Lower lobe of right lung (tissue), 2 donors: ENCODE results near the gene MRC1. TPM values are rescaled to one million over a fixed set of nuclear protein-coding genes. Genes with fewer than 3 reads are reported as not detected.

Experiments used
- ATAC-seq, 2 donors: fragments of 200-7000 bp; cut with Tn5 transposase; one replicate each; pipeline ENCODE4 v1.9.1; 2020 to 2022; ENCODE audit warnings: mild to moderate bottlenecking in 2 of 2, moderate library complexity in 2 of 2
- DNase-seq: peaks from one replicate; pipeline ENCODE4 v3.0.0-alpha.2; 2020
- H3K27ac ChIP-seq: fragments of 200-600 bp; one replicate; pipeline ENCODE4 v1.8.0; 2022
- H3K27me3 ChIP-seq: fragments of 200-600 bp; one replicate; pipeline ENCODE4 v1.8.0; 2022; ENCODE audit warnings: low read depth
- H3K36me3 ChIP-seq: fragments of 200-600 bp; one replicate; pipeline ENCODE4 v1.8.0; 2022; ENCODE audit warnings: mild to moderate bottlenecking
- H3K4me1 ChIP-seq: fragments of 200-600 bp; one replicate; pipeline ENCODE4 v1.8.0; 2022
- H3K4me3 ChIP-seq: fragments of 200-600 bp; one replicate; pipeline ENCODE4 v1.8.0; 2022; ENCODE audit warnings: mild to moderate bottlenecking
- H3K9me3 ChIP-seq: fragments of 200-600 bp; one replicate; pipeline ENCODE4 v1.8.0; 2022
- intact Hi-C: fragments of 100-400 bp; cut with DNase I; formaldehyde crosslinking; loops from one replicate; pipeline ENCODE4 v1.11.0; 2022
- total RNA-seq: library from RNA; stranded (reverse); fragmentation: NEBNext Ultra II Directional; extraction: Animal tissue kit (Norgen Biotek cat#: 25700); gene quantifications from one replicate; pipeline ENCODE4 v1.2.1, GENCODE V29; 2021
- TF ChIP-seq, protein P1 (sequence below): fragments of 200-600 bp; IDR thresholded peaks from one replicate; pipeline ENCODE4 v1.8.0; 2022; ENCODE audit warnings: antibody characterized with exemption, mild to moderate bottlenecking
- donor health status: DM: no; HTN: yes; CAD: no; lungs with severe emphysema.

Gene MRC1
- total RNA-seq, 1 donor from 2014 or later: 529 TPM

DNA sequence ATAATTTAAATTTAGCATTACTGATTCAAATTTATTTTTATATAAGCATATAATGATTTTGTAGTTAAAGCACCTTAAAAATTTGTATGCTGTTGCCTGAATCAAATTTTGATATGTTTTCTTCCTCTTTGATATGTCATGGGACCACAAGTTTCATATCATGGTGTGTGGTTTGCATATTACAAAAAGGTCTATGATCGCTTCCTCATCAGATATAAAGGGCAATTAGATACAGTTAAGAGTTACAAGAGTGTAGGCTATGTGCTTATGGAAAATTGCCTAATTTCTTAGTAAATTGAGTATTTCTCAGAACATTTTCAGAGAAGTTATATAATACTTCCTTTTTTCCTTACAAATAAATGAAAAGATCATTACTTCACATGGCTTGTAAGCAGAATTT, 22.2 kb downstream of the MRC1 start:
- H3K9me3 ChIP-seq: no peaks in the 10 kb centered on the region
- TF ChIP-seq, protein P1, sequence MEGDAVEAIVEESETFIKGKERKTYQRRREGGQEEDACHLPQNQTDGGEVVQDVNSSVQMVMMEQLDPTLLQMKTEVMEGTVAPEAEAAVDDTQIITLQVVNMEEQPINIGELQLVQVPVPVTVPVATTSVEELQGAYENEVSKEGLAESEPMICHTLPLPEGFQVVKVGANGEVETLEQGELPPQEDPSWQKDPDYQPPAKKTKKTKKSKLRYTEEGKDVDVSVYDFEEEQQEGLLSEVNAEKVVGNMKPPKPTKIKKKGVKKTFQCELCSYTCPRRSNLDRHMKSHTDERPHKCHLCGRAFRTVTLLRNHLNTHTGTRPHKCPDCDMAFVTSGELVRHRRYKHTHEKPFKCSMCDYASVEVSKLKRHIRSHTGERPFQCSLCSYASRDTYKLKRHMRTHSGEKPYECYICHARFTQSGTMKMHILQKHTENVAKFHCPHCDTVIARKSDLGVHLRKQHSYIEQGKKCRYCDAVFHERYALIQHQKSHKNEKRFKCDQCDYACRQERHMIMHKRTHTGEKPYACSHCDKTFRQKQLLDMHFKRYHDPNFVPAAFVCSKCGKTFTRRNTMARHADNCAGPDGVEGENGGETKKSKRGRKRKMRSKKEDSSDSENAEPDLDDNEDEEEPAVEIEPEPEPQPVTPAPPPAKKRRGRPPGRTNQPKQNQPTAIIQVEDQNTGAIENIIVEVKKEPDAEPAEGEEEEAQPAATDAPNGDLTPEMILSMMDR: no peak
- intact Hi-C loops: no loop called here
- H3K4me1 ChIP-seq: peaks cover 5% of the 10 kb centered on the region
- DNase-seq (no peak), ATAC-seq (peak; percentile 67 to 68)
- no peak overlapping the region for H3K27ac ChIP-seq
- H3K4me3 ChIP-seq: no peak overlapping the region
- no peaks in the 10 kb centered on the region for H3K27me3 ChIP-seq
- peaks cover 5% of the 10 kb centered on the region for H3K36me3 ChIP-seq

DNA sequence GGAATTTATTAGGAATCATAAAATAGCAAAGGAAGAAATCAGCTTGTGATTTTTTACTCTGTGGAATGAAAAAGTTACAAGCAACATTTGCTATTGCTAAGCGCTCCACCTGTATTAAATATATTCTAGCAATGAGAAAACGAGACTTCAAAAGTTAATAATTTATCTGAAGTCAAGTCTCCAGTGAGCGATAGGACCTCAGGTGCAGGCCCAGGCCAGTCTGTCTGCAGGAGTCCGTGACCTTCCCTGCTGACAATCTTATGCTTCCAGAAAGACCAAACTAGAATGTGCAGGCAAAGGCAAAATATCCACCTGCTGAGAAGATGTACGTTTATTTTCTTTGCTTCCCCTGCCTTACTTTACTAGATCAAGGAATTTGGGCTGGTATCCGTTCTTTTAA, 22.7 kb downstream of the MRC1 start:
- H3K4me3 ChIP-seq: no peak overlapping the region
- TF ChIP-seq, protein P1: no peak
- no peaks in the 10 kb centered on the region for H3K9me3 ChIP-seq
- H3K27me3 ChIP-seq: no peaks in the 10 kb centered on the region
- ATAC-seq: no peak
- intact Hi-C loops: no loop called here
- DNase-seq: no peak
- H3K27ac ChIP-seq: no peak overlapping the region
- H3K36me3 ChIP-seq: peaks cover 5% of the 10 kb centered on the region
- peaks cover 11% of the 10 kb centered on the region for H3K4me1 ChIP-seq

DNA sequence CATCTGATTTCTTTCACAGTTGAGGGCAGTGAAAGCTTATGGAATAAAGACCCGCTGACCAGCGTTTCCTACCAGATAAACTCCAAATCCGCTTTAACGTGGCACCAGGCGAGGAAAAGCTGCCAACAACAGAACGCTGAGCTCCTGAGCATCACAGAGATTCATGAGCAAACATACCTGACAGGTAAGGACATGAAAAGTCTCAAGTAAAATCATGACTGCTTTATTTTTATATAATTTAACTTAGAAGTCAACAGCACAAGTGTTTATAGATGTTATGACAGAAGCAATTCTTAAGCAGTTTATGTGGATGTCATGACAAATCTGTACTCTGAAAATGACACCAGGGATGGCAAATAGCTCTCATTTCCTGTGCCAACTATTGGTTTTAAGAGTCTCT, 24.5 kb downstream of the MRC1 start:
- DNase-seq (no peak), ATAC-seq (no peak)
- intact Hi-C loops: no loop called here
- Histone ChIP-seq H3K4me1 (peaks cover 21% of the 10 kb centered on the region), H3K27me3 (no peaks in the 10 kb centered on the region), H3K27ac (no peak overlapping the region), H3K9me3 (no peaks in the 10 kb centered on the region), H3K36me3 (no peaks in the 10 kb centered on the region), H3K4me3 (no peak overlapping the region)
- TF ChIP-seq, protein P1: no peak

DNA sequence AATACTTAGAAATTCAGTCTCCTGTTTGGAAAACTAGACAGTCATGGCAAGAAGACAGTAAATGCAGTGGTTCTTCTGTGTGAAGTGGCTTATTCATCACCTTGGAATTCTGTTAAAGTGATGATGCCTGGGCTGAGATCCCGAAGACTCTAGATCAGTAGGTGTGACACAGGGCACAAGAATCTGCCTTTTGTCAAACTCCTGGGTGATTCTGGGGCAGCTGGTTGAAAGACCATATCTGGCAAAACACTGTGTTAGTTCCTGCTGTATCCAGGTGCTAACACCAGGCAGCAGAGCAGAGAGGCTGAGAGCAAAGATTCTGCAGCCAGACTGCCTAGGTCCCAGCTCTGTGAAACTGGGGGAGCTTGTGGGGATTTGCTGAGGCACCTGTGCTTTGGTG, 26.5 kb downstream of the MRC1 start:
- TF ChIP-seq, protein P1: no peak
- no peaks in the 10 kb centered on the region for H3K36me3 ChIP-seq
- DNase-seq: no peak
- intact Hi-C loops: no loop called here
- no peak for ATAC-seq
- H3K4me1 ChIP-seq: peaks cover 21% of the 10 kb centered on the region
- no peak overlapping the region for H3K27ac ChIP-seq
- H3K4me3 ChIP-seq: no peak overlapping the region
- H3K9me3 ChIP-seq: no peaks in the 10 kb centered on the region
- no peaks in the 10 kb centered on the region for H3K27me3 ChIP-seq

DNA sequence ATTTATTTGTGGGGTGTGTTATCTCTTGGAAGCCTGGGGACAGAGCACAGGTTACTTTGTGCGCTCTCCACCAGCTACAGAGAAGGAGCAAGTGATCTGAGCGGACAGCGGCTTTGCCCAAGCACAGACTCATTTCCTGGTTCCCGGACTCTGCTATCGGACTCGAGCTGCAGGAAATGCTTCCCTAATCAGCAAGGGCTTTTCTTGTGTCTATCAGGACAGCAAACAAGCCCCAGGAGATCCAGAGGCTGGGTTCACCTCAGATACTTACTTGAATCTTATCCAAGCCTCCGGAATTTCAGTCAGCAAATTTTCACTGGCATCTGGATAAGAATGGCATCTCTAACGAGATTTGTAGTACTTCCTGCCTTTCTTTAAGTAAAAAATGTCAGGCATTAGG, 27.8 kb downstream of the MRC1 start:
- ATAC-seq: peak; percentile 72 to 76
- no peak for DNase-seq
- H3K4me3 ChIP-seq: peak overlapping the region; percentile 29

More for the DNA sequence above, 27.8 kb downstream of the MRC1 start:
- Histone ChIP-seq H3K36me3 (no peaks in the 10 kb centered on the region), H3K4me1 (peaks cover 21% of the 10 kb centered on the region), H3K9me3 (no peaks in the 10 kb centered on the region), H3K27me3 (no peaks in the 10 kb centered on the region), H3K27ac (no peak overlapping the region)
- intact Hi-C loops: no loop called here
- TF ChIP-seq, protein P1: no peak
